ENCODE measurements around the gene RNF135.
"Not testable (repeated sequence)": the region's sequence is repeated elsewhere in the genome, so short reads cannot be mapped to it uniquely, and the experiment has no call there.

- TF ChIP-seq, protein P1, sequence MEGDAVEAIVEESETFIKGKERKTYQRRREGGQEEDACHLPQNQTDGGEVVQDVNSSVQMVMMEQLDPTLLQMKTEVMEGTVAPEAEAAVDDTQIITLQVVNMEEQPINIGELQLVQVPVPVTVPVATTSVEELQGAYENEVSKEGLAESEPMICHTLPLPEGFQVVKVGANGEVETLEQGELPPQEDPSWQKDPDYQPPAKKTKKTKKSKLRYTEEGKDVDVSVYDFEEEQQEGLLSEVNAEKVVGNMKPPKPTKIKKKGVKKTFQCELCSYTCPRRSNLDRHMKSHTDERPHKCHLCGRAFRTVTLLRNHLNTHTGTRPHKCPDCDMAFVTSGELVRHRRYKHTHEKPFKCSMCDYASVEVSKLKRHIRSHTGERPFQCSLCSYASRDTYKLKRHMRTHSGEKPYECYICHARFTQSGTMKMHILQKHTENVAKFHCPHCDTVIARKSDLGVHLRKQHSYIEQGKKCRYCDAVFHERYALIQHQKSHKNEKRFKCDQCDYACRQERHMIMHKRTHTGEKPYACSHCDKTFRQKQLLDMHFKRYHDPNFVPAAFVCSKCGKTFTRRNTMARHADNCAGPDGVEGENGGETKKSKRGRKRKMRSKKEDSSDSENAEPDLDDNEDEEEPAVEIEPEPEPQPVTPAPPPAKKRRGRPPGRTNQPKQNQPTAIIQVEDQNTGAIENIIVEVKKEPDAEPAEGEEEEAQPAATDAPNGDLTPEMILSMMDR (IDR thresholded peaks at IDR 0.05; ENCODE audit: low read depth, low read length): not testable (repeated sequence)
- not testable (repeated sequence) for TF ChIP-seq POLR2A (IDR thresholded peaks at IDR 0.05; ENCODE audit: extremely low read depth, insufficient read length)
Measured at GRCh38 chr17:30931582-30931981, 39.3 kb upstream of the RNF135 start.
